DND-41 (cell line): ENCODE results near the gene APOBR.
"Not testable (repeated sequence)": the region's sequence is repeated elsewhere in the genome, so short reads cannot be mapped to it uniquely, and the experiment has no call there.

Experiments used
- ATAC-seq: fragments of 200-7000 bp; cut with Tn5 transposase; 3 replicates; pipeline ENCODE4 v1.9.1; 2021; ENCODE audit warnings: low read depth; ENCODE audit not compliant: insufficient read depth
- DNase-seq: peaks from one replicate; pipeline ENCODE4 v3.0.0-alpha.2; 2020
- H2AFZ ChIP-seq: 2 replicates; pipeline ENCODE4 v1.6.0; 2012; ENCODE audit warnings: low read depth, low read length
- H3K27ac ChIP-seq: 2 replicates; pipeline ENCODE4 v1.5.1; 2012; ENCODE audit warnings: low read length, inconsistent platforms
- H3K27me3 ChIP-seq: fragments of 200-600 bp; sonication (generic); 2 replicates; pipeline ENCODE4 v1.6.0; 2012; ENCODE audit warnings: low read length, mild to moderate bottlenecking, inconsistent platforms; ENCODE audit not compliant: insufficient read depth, poor library complexity
- H3K36me3 ChIP-seq: 2 replicates; pipeline ENCODE4 v1.5.1; 2012; ENCODE audit warnings: low read length, inconsistent platforms; ENCODE audit not compliant: insufficient read depth
- H3K4me1 ChIP-seq: 2 replicates; pipeline ENCODE4 v1.5.1; 2012; ENCODE audit warnings: mild to moderate bottlenecking, low read length; ENCODE audit not compliant: insufficient read depth
- H3K4me2 ChIP-seq: 2 replicates; pipeline ENCODE4 v1.6.0; 2012; ENCODE audit warnings: mild to moderate bottlenecking, moderate library complexity, low read length, inconsistent platforms; ENCODE audit not compliant: insufficient read depth
- H3K4me3 ChIP-seq, 2 experiments: fragments of 200-600 bp in 1 of 2; shearing (Covaris generic) in 1 of 2; 2 replicates each; pipeline ENCODE4 v1.5.1; 2012 to 2016; ENCODE audit warnings: inconsistent platforms in 2 of 2, low read length in 2 of 2, mild to moderate bottlenecking in 2 of 2, low read depth in 1 of 2, moderate library complexity in 1 of 2
- H3K79me2 ChIP-seq: 2 replicates; pipeline ENCODE4 v1.6.0; 2012; ENCODE audit warnings: low read length, inconsistent platforms; ENCODE audit not compliant: insufficient read depth
- H3K9ac ChIP-seq: 2 replicates; pipeline ENCODE4 v1.6.0; 2012; ENCODE audit warnings: low read depth, mild to moderate bottlenecking, inconsistent platforms, low read length, moderate library complexity
- H3K9me3 ChIP-seq: 2 replicates; pipeline ENCODE4 v1.5.1; 2012; ENCODE audit warnings: low read length, moderate library complexity, mild to moderate bottlenecking, inconsistent platforms; ENCODE audit not compliant: insufficient read depth, severe bottlenecking
- H4K20me1 ChIP-seq: 2 replicates; pipeline ENCODE4 v1.6.0; 2012; ENCODE audit warnings: low read length; ENCODE audit not compliant: insufficient read depth
- EZH2 ChIP-seq: IDR thresholded peaks from 3 replicates; pipeline ENCODE4 v1.6.1; 2012; ENCODE audit warnings: borderline replicate concordance, low read depth, mild to moderate bottlenecking, moderate library complexity, low read length, inconsistent platforms; ENCODE audit not compliant: severe bottlenecking
- TF ChIP-seq, protein P1 (sequence below): IDR thresholded peaks from 2 replicates; pipeline ENCODE4 v1.5.1; 2012; ENCODE audit warnings: borderline replicate concordance, low read length, moderate library complexity, mild to moderate bottlenecking; ENCODE audit not compliant: poor library complexity, severe bottlenecking; ENCODE audit errors: extremely low read depth

APOBR gene

DNA sequence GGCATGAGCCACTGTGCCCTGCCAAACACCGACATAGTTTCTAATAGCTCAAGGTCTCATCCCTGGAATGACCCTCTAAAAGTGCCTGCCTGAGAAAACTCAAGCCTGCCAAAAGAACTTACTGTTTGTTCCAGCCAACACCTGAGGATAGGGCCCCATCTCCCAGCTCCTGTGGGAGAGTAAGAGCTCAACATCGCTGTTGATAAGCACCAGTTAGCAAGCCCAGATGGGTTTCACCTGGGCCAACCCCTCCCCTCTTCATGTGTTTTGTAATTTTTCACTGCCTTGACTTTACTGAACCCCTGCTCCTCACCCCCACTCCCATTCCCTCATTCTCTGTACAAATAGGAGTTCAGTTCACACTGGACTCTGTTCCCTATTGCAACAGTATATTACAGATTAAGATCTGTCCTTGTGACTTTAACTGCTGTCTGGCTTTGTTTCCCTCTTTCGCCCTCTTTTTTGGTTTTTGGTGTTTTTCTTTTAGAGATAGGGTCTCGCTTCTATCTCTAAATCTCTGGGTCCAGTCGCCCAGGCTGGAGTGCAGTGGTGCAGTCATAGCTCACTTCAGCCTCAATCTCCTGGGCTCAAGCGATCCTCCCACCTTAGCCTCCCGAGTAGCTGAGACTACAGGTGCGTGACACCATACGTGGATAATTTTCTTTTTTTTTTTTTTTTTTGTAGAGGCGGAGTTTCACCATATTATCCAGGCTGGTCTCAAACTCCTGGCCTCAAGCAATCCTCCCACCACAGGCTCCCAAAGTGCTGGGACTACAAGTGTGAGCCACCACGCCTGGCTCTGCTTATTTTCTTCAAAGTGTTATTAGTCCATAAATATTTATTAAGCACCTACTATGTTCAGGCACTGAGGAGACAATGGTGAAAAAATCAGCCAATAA lies 32.0 kb downstream of the APOBR start:
- H2AFZ ChIP-seq = no peak overlapping the region
- DNase-seq = no peak
- H3K27me3 ChIP-seq = no peaks in the 10 kb centered on the region
- no peaks in the 10 kb centered on the region for H3K4me1 ChIP-seq
- H3K9me3 ChIP-seq = no peaks in the 10 kb centered on the region
- H3K27ac ChIP-seq = no peak overlapping the region
- H3K9ac ChIP-seq = no peak overlapping the region
- H3K4me2 ChIP-seq = no peak overlapping the region
- no peak for ATAC-seq
- no peaks in the 10 kb centered on the region for H3K36me3 ChIP-seq
- H4K20me1 ChIP-seq = no peaks in the 10 kb centered on the region
- no peaks in the 10 kb centered on the region for H3K79me2 ChIP-seq
- H3K4me3 ChIP-seq = no peak overlapping the region
- TF ChIP-seq, protein P1, sequence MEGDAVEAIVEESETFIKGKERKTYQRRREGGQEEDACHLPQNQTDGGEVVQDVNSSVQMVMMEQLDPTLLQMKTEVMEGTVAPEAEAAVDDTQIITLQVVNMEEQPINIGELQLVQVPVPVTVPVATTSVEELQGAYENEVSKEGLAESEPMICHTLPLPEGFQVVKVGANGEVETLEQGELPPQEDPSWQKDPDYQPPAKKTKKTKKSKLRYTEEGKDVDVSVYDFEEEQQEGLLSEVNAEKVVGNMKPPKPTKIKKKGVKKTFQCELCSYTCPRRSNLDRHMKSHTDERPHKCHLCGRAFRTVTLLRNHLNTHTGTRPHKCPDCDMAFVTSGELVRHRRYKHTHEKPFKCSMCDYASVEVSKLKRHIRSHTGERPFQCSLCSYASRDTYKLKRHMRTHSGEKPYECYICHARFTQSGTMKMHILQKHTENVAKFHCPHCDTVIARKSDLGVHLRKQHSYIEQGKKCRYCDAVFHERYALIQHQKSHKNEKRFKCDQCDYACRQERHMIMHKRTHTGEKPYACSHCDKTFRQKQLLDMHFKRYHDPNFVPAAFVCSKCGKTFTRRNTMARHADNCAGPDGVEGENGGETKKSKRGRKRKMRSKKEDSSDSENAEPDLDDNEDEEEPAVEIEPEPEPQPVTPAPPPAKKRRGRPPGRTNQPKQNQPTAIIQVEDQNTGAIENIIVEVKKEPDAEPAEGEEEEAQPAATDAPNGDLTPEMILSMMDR = no peak

DNA sequence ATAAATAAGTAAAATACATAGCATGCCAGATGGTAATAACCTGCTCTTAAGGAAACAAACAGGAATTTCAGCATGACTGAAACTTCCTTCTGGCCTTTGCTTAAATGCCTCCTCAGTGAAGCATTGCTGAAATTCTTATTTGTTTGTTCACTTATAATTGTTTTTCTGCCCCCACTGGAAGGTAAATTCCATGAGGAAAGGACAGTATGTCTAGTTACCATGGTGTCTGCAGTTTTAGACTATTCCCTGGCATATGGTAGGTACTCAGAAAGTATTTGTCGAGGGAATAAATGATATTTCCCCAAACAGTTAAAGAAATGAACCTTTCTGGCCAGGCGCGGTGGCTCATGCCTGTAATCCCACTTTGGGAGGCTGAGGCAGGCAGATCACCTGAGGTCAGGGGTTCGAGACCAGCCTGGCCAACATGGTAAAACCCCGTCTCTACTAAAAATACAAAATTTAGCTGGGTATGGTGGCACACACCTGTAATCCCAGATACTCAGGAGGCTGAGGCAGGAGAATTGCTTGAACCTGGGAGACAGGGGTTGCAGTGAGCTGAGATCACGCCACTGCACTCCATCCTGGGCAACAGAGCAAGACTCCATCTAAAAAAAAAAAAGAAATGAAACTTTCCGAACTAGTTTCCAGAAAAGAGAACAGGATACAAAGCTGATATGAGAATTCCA lies 32.8 kb downstream of the APOBR start:
- H3K9ac ChIP-seq, ATAC-seq, H3K36me3 ChIP-seq, H2AFZ ChIP-seq, H3K27me3 ChIP-seq, H3K4me3 ChIP-seq, H3K9me3 ChIP-seq, H4K20me1 ChIP-seq, H3K4me1 ChIP-seq, H3K27ac ChIP-seq, DNase-seq, H3K4me2 ChIP-seq, H3K79me2 ChIP-seq: not testable (repeated sequence)

DNA sequence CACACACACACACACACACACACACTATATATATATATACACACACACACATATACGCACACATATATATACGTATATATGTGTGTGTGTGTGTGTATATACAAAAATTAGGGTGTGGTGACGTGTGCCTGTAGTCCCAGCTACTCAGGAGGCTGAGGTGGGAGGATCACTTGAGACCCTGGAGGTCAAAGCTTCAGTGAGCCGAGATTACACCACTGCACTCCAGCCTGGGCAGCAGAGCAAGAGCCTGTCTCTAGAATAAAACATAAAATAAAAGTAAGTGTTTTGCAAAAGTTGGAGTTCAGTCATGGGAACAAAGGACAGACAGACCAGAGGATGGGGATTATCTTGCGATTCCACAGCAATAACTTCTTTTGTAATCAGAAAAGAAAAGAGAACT lies 33.5 kb downstream of the APOBR start:
- TF ChIP-seq EZH2 = no peak
- TF ChIP-seq, protein P1 = no peak
- ATAC-seq (no peak), DNase-seq (no peak)
- no peaks in the 10 kb centered on the region for H3K27me3 ChIP-seq
- no peaks in the 10 kb centered on the region for H3K4me1 ChIP-seq
- H3K4me3 ChIP-seq = no peak overlapping the region
- no peak overlapping the region for H3K27ac ChIP-seq
- no peak overlapping the region for H3K9ac ChIP-seq
- H3K36me3 ChIP-seq = no peaks in the 10 kb centered on the region
- no peaks in the 10 kb centered on the region for H4K20me1 ChIP-seq
- H2AFZ ChIP-seq = no peak overlapping the region
- no peaks in the 10 kb centered on the region for H3K9me3 ChIP-seq
- H3K79me2 ChIP-seq = no peaks in the 10 kb centered on the region
- no peak overlapping the region for H3K4me2 ChIP-seq

DNA sequence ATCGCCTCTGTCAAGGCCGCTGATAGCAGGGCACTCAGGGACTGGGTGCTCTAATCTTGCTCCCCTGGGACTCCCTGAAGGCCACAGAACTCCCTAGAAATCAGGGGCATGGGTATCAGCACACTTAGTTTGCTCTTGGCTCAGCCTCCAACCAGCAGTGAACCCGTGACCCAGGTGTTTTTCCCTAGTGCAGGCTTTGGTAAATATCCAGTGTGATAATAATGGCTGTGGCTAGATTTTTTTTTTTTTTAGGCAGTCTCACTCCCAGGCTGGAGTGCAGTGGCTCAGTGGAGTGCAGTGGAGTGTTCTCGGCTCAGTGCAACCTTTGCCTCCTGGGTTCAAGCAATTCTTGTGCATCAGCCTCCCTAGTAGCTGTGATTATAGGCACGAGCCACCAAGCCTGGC lies 34.0 kb downstream of the APOBR start:
- Histone ChIP-seq H3K4me2 (no peak overlapping the region), H4K20me1 (no peaks in the 10 kb centered on the region), H3K79me2 (no peaks in the 10 kb centered on the region), H2AFZ (no peak overlapping the region), H3K27me3 (no peaks in the 10 kb centered on the region), H3K9me3 (no peaks in the 10 kb centered on the region), H3K4me1 (no peaks in the 10 kb centered on the region), H3K9ac (no peak overlapping the region), H3K4me3 (no peak overlapping the region), H3K36me3 (no peaks in the 10 kb centered on the region), H3K27ac (no peak overlapping the region)
- DNase-seq = no peak
- ATAC-seq = no peak
- no peak for TF ChIP-seq EZH2
- TF ChIP-seq, protein P1 = no peak
